Karpas-422 (cell line): Measurements from ENCODE around the gene PLXNA4. TPM values are rescaled to one million over a fixed set of nuclear protein-coding genes. Genes with fewer than 3 reads are reported as not detected.

Source experiments
- DNase-seq: peaks from one replicate; pipeline ENCODE4 v3.0.0-alpha.2; 2015
- H2AFZ ChIP-seq: fragments of 200-600 bp; sonication (generic); 2 replicates; pipeline ENCODE4 v1.6.1; 2014; ENCODE audit warnings: antibody characterized with exemption, low read length, mixed read lengths
- H3K27ac ChIP-seq: fragments of 200-600 bp; sonication (generic); 2 replicates; pipeline ENCODE4 v1.5.1; 2014; ENCODE audit warnings: mild to moderate bottlenecking, low read length, moderate library complexity
- H3K27me3 ChIP-seq: fragments of 200-600 bp; sonication (generic); 2 replicates; pipeline ENCODE4 v1.6.1; 2014; ENCODE audit warnings: low read length, mixed read lengths
- H3K36me3 ChIP-seq: fragments of 200-600 bp; sonication (generic); 2 replicates; pipeline ENCODE4 v1.6.1; 2014; ENCODE audit warnings: low read length, mixed read lengths; ENCODE audit not compliant: insufficient read depth
- H3K4me1 ChIP-seq: fragments of 200-600 bp; sonication (generic); 2 replicates; pipeline ENCODE4 v1.6.1; 2014; ENCODE audit warnings: mild to moderate bottlenecking, low read length, mixed read lengths
- H3K4me2 ChIP-seq: fragments of 200-600 bp; sonication (generic); 2 replicates; pipeline ENCODE4 v1.6.1; 2014; ENCODE audit warnings: low read length, low read depth, mild to moderate bottlenecking; ENCODE audit not compliant: poor library complexity, severe bottlenecking
- H3K4me3 ChIP-seq: fragments of 200-600 bp; sonication (generic); 2 replicates; pipeline ENCODE4 v1.5.1; 2014; ENCODE audit warnings: mild to moderate bottlenecking, antibody characterized with exemption, low read length, mixed read lengths
- H3K79me2 ChIP-seq: fragments of 200-600 bp; sonication (generic); 2 replicates; pipeline ENCODE4 v1.6.1; 2014; ENCODE audit warnings: mild to moderate bottlenecking, low read length, mixed read lengths
- H3K9ac ChIP-seq: fragments of 200-600 bp; sonication (generic); 2 replicates; pipeline ENCODE4 v1.6.0; 2014; ENCODE audit warnings: low read length
- H3K9me2 ChIP-seq: fragments of 200-600 bp; sonication (generic), shearing (Covaris generic); replicated peaks from 2 replicates; pipeline ENCODE4 v1.6.0; 2014; ENCODE audit warnings: mild to moderate bottlenecking, low read length, moderate library complexity; ENCODE audit not compliant: insufficient read depth
- H3K9me3 ChIP-seq: fragments of 300-700, 200-600 bp; sonication (generic); 2 replicates; pipeline ENCODE4 v1.6.1; 2014; ENCODE audit warnings: low read length, mixed read lengths
- H4K20me1 ChIP-seq: fragments of 200-600 bp; sonication (generic); 2 replicates; pipeline ENCODE4 v1.6.1; 2014; ENCODE audit warnings: mild to moderate bottlenecking, antibody characterized with exemption, low read length, low read depth; ENCODE audit not compliant: insufficient read depth
- total RNA-seq: library from RNA; depleted of rRNA; stranded (reverse); fragments of >200 nt; shearing (Covaris generic); gene quantifications from 2 replicates; pipeline ENCODE4 v1.2.3, GENCODE V29; 2014; ENCODE audit warnings: low replicate concordance

The PLXNA4 gene
- total RNA-seq, 1 experiment from 2014 or later = 0.48 TPM

GRCh38 chr7:132276976-132277725 lies 299.1 kb downstream of the PLXNA4 start:
- H3K9me2 ChIP-seq = no peaks in the 10 kb centered on the region
- H4K20me1 ChIP-seq = no peaks in the 10 kb centered on the region
- no peak overlapping the region for H3K4me2 ChIP-seq
- H3K27me3 ChIP-seq = no peaks in the 10 kb centered on the region
- H3K36me3 ChIP-seq = no peaks in the 10 kb centered on the region
- no peak overlapping the region for H3K9ac ChIP-seq
- H3K27ac ChIP-seq = no peak overlapping the region
- H3K4me3 ChIP-seq = no peak overlapping the region
- H2AFZ ChIP-seq = no peak overlapping the region
- H3K4me1 ChIP-seq = no peaks in the 10 kb centered on the region
- H3K9me3 ChIP-seq = no peaks in the 10 kb centered on the region
- H3K79me2 ChIP-seq = no peaks in the 10 kb centered on the region
- no peak for DNase-seq

- H3K79me2 ChIP-seq = no peaks in the 10 kb centered on the region
- H3K36me3 ChIP-seq = no peaks in the 10 kb centered on the region
- DNase-seq = no peak
- H3K27me3 ChIP-seq = no peaks in the 10 kb centered on the region
- no peak overlapping the region for H2AFZ ChIP-seq
- no peaks in the 10 kb centered on the region for H4K20me1 ChIP-seq
- no peaks in the 10 kb centered on the region for H3K9me2 ChIP-seq
- no peaks in the 10 kb centered on the region for H3K9me3 ChIP-seq
- no peak overlapping the region for H3K4me3 ChIP-seq
- H3K4me2 ChIP-seq = no peak overlapping the region
- no peak overlapping the region for H3K27ac ChIP-seq
- H3K9ac ChIP-seq = no peak overlapping the region
- H3K4me1 ChIP-seq = no peaks in the 10 kb centered on the region
Measured at GRCh38 chr7:132276234-132276630, 300.0 kb downstream of the PLXNA4 start.

- no peak for DNase-seq
- H3K27ac ChIP-seq = no peak overlapping the region
- no peak overlapping the region for H3K4me2 ChIP-seq
- H4K20me1 ChIP-seq = no peaks in the 10 kb centered on the region
- H3K9me2 ChIP-seq = no peaks in the 10 kb centered on the region
- H2AFZ ChIP-seq = no peak overlapping the region
- H3K27me3 ChIP-seq = no peaks in the 10 kb centered on the region
- no peak overlapping the region for H3K9ac ChIP-seq
- H3K79me2 ChIP-seq = no peaks in the 10 kb centered on the region
- no peaks in the 10 kb centered on the region for H3K4me1 ChIP-seq
- no peaks in the 10 kb centered on the region for H3K36me3 ChIP-seq
- no peaks in the 10 kb centered on the region for H3K9me3 ChIP-seq
- no peak overlapping the region for H3K4me3 ChIP-seq
Measured at GRCh38 chr7:132275416-132276233, 300.6 kb downstream of the PLXNA4 start.

GRCh38 chr7:132272763-132273371 lies 303.4 kb downstream of the PLXNA4 start:
- Histone ChIP-seq H3K4me2 (no peak overlapping the region), H3K27ac (no peak overlapping the region), H3K4me1 (no peaks in the 10 kb centered on the region), H3K9me3 (no peaks in the 10 kb centered on the region), H3K27me3 (no peaks in the 10 kb centered on the region), H3K4me3 (no peak overlapping the region), H3K9me2 (no peaks in the 10 kb centered on the region), H3K9ac (no peak overlapping the region), H3K36me3 (no peaks in the 10 kb centered on the region), H2AFZ (no peak overlapping the region), H3K79me2 (no peaks in the 10 kb centered on the region), H4K20me1 (no peaks in the 10 kb centered on the region)
- no peak for DNase-seq

- Histone ChIP-seq H2AFZ (no peak overlapping the region), H3K4me2 (no peak overlapping the region), H3K9ac (no peak overlapping the region), H3K4me1 (no peaks in the 10 kb centered on the region), H3K4me3 (no peak overlapping the region), H3K27me3 (no peaks in the 10 kb centered on the region), H3K27ac (no peak overlapping the region), H4K20me1 (no peaks in the 10 kb centered on the region), H3K36me3 (no peaks in the 10 kb centered on the region), H3K79me2 (no peaks in the 10 kb centered on the region), H3K9me3 (no peaks in the 10 kb centered on the region), H3K9me2 (no peaks in the 10 kb centered on the region)
- no peak for DNase-seq
Measured at GRCh38 chr7:132270517-132270916, 305.8 kb downstream of the PLXNA4 start.

GRCh38 chr7:132269718-132270117 lies 306.6 kb downstream of the PLXNA4 start:
- no peaks in the 10 kb centered on the region for H3K79me2 ChIP-seq
- no peaks in the 10 kb centered on the region for H3K27me3 ChIP-seq
- no peak overlapping the region for H3K4me2 ChIP-seq
- no peak for DNase-seq
- no peaks in the 10 kb centered on the region for H3K9me2 ChIP-seq
- H3K27ac ChIP-seq = no peak overlapping the region
- no peaks in the 10 kb centered on the region for H3K4me1 ChIP-seq
- no peaks in the 10 kb centered on the region for H4K20me1 ChIP-seq
- H3K36me3 ChIP-seq = no peaks in the 10 kb centered on the region
- H2AFZ ChIP-seq = no peak overlapping the region
- H3K4me3 ChIP-seq = no peak overlapping the region
- no peaks in the 10 kb centered on the region for H3K9me3 ChIP-seq
- H3K9ac ChIP-seq = no peak overlapping the region

- no peaks in the 10 kb centered on the region for H3K9me3 ChIP-seq
- no peaks in the 10 kb centered on the region for H4K20me1 ChIP-seq
- H3K9ac ChIP-seq = no peak overlapping the region
- no peaks in the 10 kb centered on the region for H3K36me3 ChIP-seq
- H3K4me3 ChIP-seq = no peak overlapping the region
- no peak overlapping the region for H2AFZ ChIP-seq
- H3K79me2 ChIP-seq = no peaks in the 10 kb centered on the region
- H3K9me2 ChIP-seq = no peaks in the 10 kb centered on the region
- no peaks in the 10 kb centered on the region for H3K27me3 ChIP-seq
- H3K4me2 ChIP-seq = no peak overlapping the region
- DNase-seq = no peak
- no peaks in the 10 kb centered on the region for H3K4me1 ChIP-seq
- H3K27ac ChIP-seq = no peak overlapping the region
Measured at GRCh38 chr7:132263151-132263550, 313.1 kb downstream of the PLXNA4 start.

- Histone ChIP-seq H3K79me2 (no peaks in the 10 kb centered on the region), H3K27me3 (no peaks in the 10 kb centered on the region)
- no peak for DNase-seq
Measured at GRCh38 chr7:132262160-132262470, 314.2 kb downstream of the PLXNA4 start.

More at GRCh38 chr7:132262160-132262470, 314.2 kb downstream of the PLXNA4 start:
- Histone ChIP-seq H2AFZ (no peak overlapping the region), H3K9me2 (no peaks in the 10 kb centered on the region), H4K20me1 (no peaks in the 10 kb centered on the region), H3K9me3 (no peaks in the 10 kb centered on the region), H3K36me3 (no peaks in the 10 kb centered on the region), H3K4me2 (no peak overlapping the region), H3K4me3 (no peak overlapping the region), H3K27ac (no peak overlapping the region), H3K9ac (no peak overlapping the region), H3K4me1 (no peaks in the 10 kb centered on the region)
